ENCODE results near the gene ATG4D. TPM values are rescaled to one million over a fixed set of nuclear protein-coding genes. Genes with fewer than 3 reads are reported as not detected.
"Not testable (repeated sequence)": the region's sequence is repeated elsewhere in the genome, so short reads cannot be mapped to it uniquely, and the experiment has no call there.

Gene ATG4D
- polyA plus RNA-seq, 1 experiment, result 13.0 TPM

DNA sequence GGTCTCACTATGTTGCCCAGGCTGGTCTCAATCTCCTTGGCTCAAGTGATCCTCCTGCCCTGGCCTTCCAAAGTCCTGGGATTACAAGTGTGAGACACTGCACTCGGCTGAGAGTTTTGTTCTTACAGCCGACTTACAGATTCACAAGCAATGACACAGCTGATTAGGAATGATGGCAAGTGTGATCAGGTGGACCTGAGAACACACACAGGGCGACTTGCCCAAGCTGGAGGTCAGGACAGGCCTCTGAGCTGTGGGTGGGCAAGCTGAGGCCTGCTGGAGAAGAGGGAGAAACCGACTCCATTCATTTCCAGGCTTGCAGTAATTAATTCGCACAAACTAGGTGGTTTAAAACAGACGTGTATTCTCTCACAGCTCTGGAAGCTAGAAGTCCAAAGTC is 8.1 kb upstream of the ATG4D start:
- Histone ChIP-seq H3K36me3 (ENCODE audit: control insufficient read depth, insufficient read depth, low read length) (no peaks in the 10 kb centered on the region), H3K27me3 (ENCODE audit: control insufficient read depth, insufficient read depth, low read length) (peaks cover 2% of the 10 kb centered on the region), H3K4me3 (ENCODE audit: low read depth, low read length) (no peak overlapping the region)
- ChIA-PET POLR2A (no interaction called here), CTCF (interaction anchor here (1.0 to 1.3 kb wide), 2 partner anchors 9 to 36 kb away, joined by 3 to 5 read pairs; no protein-coding TSS in a partner anchor)
- DNase-seq (ENCODE audit: low read depth), result no peak
- TF ChIP-seq, protein P1, sequence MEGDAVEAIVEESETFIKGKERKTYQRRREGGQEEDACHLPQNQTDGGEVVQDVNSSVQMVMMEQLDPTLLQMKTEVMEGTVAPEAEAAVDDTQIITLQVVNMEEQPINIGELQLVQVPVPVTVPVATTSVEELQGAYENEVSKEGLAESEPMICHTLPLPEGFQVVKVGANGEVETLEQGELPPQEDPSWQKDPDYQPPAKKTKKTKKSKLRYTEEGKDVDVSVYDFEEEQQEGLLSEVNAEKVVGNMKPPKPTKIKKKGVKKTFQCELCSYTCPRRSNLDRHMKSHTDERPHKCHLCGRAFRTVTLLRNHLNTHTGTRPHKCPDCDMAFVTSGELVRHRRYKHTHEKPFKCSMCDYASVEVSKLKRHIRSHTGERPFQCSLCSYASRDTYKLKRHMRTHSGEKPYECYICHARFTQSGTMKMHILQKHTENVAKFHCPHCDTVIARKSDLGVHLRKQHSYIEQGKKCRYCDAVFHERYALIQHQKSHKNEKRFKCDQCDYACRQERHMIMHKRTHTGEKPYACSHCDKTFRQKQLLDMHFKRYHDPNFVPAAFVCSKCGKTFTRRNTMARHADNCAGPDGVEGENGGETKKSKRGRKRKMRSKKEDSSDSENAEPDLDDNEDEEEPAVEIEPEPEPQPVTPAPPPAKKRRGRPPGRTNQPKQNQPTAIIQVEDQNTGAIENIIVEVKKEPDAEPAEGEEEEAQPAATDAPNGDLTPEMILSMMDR (IDR thresholded peaks at IDR 0.05; ENCODE audit: insufficient read depth, low read depth, low read length), result no peak

DNA sequence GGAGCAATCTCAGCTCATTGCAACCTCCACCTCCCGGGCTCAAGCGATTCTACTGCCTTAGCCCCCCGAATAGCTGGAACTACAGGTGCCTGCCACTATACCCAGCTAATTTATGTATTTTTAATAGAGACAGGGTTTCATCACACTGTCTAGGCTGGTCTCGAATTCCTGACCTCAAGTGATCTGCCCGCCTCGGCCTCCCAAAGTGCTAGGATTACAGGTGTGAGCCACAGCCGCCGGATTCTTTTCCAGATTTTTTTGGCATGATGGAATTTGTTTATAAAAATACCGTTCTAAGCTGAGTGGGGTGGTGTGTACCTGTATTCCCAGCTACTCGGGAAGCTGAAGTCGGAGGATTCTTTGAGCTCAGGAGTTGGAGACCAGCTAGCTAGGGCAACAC is 6.0 kb upstream of the ATG4D start:
- Histone ChIP-seq H3K4me3 (ENCODE audit: low read depth, low read length) (no peak overlapping the region), H3K27me3 (ENCODE audit: control insufficient read depth, insufficient read depth, low read length) (peaks cover 2% of the 10 kb centered on the region), H3K36me3 (ENCODE audit: control insufficient read depth, insufficient read depth, low read length) (no peaks in the 10 kb centered on the region)
- DNase-seq (ENCODE audit: low read depth), result no peak
- ChIA-PET POLR2A (interaction anchor here (0.6 kb wide), 1 partner anchor 351 kb away, joined by 7 read pairs; no protein-coding TSS in a partner anchor), CTCF (interaction anchor here (1.4 kb wide), 1 partner anchor 28 kb away, joined by 3 read pairs; no protein-coding TSS in a partner anchor)
- TF ChIP-seq, protein P1 (IDR thresholded peaks at IDR 0.05; ENCODE audit: insufficient read depth, low read depth, low read length), result no peak

DNA sequence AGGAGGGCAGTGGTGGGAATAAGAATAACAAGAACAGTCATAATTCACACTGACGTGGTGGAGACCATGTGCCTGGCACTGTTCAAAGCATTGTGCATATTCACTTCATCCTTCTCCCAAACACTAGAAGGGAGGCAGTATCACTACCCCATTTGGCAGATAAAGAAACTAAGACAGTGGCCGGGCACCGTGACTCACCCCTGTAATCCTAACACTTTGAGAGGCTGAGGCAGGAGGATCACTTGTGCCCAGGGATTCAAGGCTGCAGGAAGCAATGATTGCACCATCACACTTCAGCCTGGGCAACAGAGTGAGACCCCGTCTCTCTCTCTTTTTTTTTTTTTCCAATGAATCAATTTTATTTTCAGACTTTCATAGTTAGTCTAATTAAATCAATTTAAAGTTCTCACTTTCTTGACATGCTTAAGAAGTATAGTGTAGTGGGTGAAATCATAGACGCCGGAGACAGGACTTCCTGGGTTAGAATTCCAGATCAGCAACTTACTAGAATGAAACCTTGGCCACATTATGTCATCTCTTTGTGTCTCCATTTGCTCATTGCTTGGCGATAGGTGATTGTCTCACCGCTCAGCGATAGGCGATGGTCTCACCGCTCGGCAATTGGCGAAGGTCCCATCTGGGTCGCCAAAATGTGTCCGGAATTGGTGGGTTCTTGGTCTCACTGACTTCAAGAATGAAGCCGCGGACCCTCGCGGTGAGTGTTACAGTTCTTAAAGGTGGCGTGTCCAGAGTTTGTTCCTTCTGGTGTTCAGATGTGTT is 5.3 kb upstream of the ATG4D start:
- no peaks in the 10 kb centered on the region for H3K36me3 ChIP-seq (ENCODE audit: control insufficient read depth, insufficient read depth, low read length)
- POLR2A ChIA-PET, result no interaction called here
- TF ChIP-seq, protein P1 (IDR thresholded peaks at IDR 0.05; ENCODE audit: insufficient read depth, low read depth, low read length), result no peak
- H3K4me3 ChIP-seq (ENCODE audit: low read depth, low read length), result no peak overlapping the region
- no peak for DNase-seq (ENCODE audit: low read depth)
- H3K27me3 ChIP-seq (ENCODE audit: control insufficient read depth, insufficient read depth, low read length), result peaks cover 2% of the 10 kb centered on the region
- CTCF ChIA-PET, result no interaction called here

DNA sequence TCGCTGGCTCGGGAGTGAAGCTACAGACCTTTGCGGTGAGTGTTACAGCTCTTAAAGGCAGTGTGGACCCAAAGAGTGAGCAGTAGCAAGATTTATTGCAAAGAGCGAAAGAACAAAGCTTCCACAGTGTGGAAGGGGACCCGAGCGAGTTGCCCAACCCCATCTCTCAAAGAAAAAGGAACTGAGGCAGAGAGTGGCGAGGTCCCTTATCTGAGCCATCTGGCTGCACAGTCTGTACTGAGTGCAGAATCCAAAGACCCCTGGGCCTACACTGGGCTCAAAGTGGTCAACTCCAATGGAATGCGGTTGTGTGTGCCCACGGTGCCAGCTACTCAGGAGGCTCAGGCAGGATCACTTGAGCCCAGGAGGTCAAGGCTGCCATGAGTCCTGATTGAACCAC is 4.7 kb upstream of the ATG4D start:
- H3K36me3 ChIP-seq (ENCODE audit: control insufficient read depth, insufficient read depth, low read length); POLR2A ChIA-PET; H3K4me3 ChIP-seq (ENCODE audit: low read depth, low read length); CTCF ChIA-PET; DNase-seq (ENCODE audit: low read depth); H3K27me3 ChIP-seq (ENCODE audit: control insufficient read depth, insufficient read depth, low read length): not testable (repeated sequence)

DNA sequence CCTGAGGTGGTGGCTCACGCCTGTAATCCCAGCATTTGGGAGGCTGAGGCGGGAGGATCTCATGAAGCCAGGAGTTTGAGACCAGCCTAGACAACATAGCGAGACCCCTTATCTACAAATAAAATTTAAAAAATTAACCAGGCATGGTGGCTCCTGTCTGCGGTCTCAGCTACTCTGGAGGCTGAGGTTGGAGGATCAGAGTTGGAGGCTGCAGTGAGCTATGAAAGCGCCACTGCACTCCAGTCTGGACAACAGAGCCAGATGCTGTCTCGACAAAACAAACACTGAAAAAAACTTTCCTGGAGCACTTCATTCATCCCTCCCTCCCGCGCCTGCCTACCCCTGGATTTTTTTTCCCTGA is 665 bp upstream of the ATG4D start:
- no peak for DNase-seq (ENCODE audit: low read depth)
- H3K4me3 ChIP-seq (ENCODE audit: low read depth, low read length), result no peak overlapping the region; the same call in 1 of the 2 replicates
- H3K36me3 ChIP-seq (ENCODE audit: control insufficient read depth, insufficient read depth, low read length), result peaks cover 3% of the 10 kb centered on the region
- ChIA-PET POLR2A (no interaction called here), CTCF (interaction anchor here (1.8 to 3.4 kb wide), 6 partner anchors 9 to 59 kb away, joined by 7 to 21 read pairs (median 10); partner anchors contain the start of gene KRI1)
- H3K27me3 ChIP-seq (ENCODE audit: control insufficient read depth, insufficient read depth, low read length), result peaks cover under 1% of the 10 kb centered on the region
- TF ChIP-seq, protein P1 (IDR thresholded peaks at IDR 0.05; ENCODE audit: insufficient read depth, low read depth, low read length), result no peak

Data from BJ (cell line).